ENCODE results near the gene FOXP1. TPM values are rescaled to one million over a fixed set of nuclear protein-coding genes. Genes with fewer than 3 reads are reported as not detected.

The FOXP1 gene
- total RNA-seq, 1 experiment from 2014 or later = 75.3 TPM

DNA sequence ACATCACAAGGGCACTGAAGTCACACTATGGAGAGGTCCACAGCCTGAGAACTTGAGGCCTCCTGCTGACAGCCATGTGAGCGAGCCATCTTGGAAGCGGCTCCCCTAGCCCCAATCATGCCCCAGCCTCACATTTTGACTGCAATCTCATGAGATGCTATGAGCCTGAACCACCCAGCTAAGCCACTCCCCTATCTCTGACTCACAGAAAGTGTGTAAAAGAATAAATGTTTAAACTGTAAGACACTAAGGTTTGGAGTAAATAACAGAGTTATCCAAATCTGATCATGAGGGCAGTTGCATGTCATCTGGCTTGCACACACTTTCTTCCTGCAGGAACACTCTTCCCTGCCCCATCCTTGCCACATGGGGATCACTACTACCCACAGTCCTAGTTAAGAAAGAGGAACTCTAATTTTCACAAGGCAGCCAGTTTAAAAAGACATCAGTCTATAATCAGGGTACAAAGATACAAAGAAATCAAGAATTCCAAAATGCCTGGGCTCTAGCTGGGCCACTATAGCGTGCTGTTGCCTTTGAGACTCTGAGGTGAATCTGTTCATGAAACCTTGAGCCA lies 494.2 kb downstream of the FOXP1 start:
- no peaks in the 10 kb centered on the region for H3K79me2 ChIP-seq (ENCODE audit: insufficient read depth, low read length)
- H3K27ac ChIP-seq (ENCODE audit: insufficient read length, low read depth, low read length) = no peak overlapping the region
- no peak overlapping the region for H2AFZ ChIP-seq (ENCODE audit: low read length)
- H3K27me3 Mint-ChIP-seq (ENCODE audit: low read depth) = no peaks in the 10 kb centered on the region
- no peaks in the 10 kb centered on the region for H3K23me2 ChIP-seq (ENCODE audit: insufficient read length, low read depth, low read length, poor library complexity, severe bottlenecking)
- WGBS (ENCODE audit: extremely low coverage, insufficient read length, low lambda C conversion rate) = no CpG with 5 or more reads among the region's 3 CpGs
- peak overlapping the region in 2 of 3 experiments; percentile 26 to 84; a peak in 2 of 7 replicates for H3K27ac Mint-ChIP-seq
- H3K36me3 Mint-ChIP-seq (ENCODE audit: insufficient read depth in 1 of 3, low read depth in 3 of 3) = peaks cover 0 to 2% (median 0%) of the 10 kb centered on the region in 3 experiments; a peak in 3 of 7 replicates
- H2BK15ac ChIP-seq (ENCODE audit: low read depth, low read length) = no peak overlapping the region
- H4K5ac ChIP-seq (ENCODE audit: insufficient read length, low read depth, low read length) = no peak overlapping the region
- DNase-seq = no peak
- no peak overlapping the region for H3T11ph ChIP-seq (ENCODE audit: low read length)
- no peaks in the 10 kb centered on the region for H3K79me1 ChIP-seq (ENCODE audit: insufficient read depth, low read depth, low read length, poor library complexity, severe bottlenecking)
- no peak overlapping the region for H3K4me3 Mint-ChIP-seq
- no peak overlapping the region for H4K91ac ChIP-seq (ENCODE audit: insufficient read length, low read depth, low read length)
- H3K4me2 ChIP-seq (ENCODE audit: insufficient read depth, insufficient read length, low read length) = no peak overlapping the region
- peaks cover 26 to 28% of the 10 kb centered on the region in 2 experiments for H3K4me1 Mint-ChIP-seq
- no peak overlapping the region for H3K56ac ChIP-seq (ENCODE audit: insufficient read length, low read depth, low read length)
- H3K4ac ChIP-seq (ENCODE audit: low read depth, low read length) = no peak overlapping the region
- no peak overlapping the region for H3K14ac ChIP-seq (ENCODE audit: insufficient read depth, low read length)
- no peak overlapping the region for H3K23ac ChIP-seq (ENCODE audit: insufficient read length, low read depth, low read length)
- H2AK5ac ChIP-seq (ENCODE audit: insufficient read length, low read length) = no peak overlapping the region
- no peak overlapping the region for H2BK5ac ChIP-seq (ENCODE audit: insufficient read length, low read length)
- no peak overlapping the region for H2BK120ac ChIP-seq (ENCODE audit: low read depth, low read length, poor library complexity, severe bottlenecking)
- H4K8ac ChIP-seq (replicated peaks; ENCODE audit: insufficient read length, low read depth, low read length) = no peak overlapping the region
- H3K4me1 ChIP-seq (ENCODE audit: insufficient read depth, low read length) = peaks cover 5% of the 10 kb centered on the region; the same call in 1 of the 2 replicates
- H3K27me3 ChIP-seq (ENCODE audit: insufficient read depth, low read length) = no peaks in the 10 kb centered on the region
- H3K9me3 Mint-ChIP-seq = no peaks in the 10 kb centered on the region
- no peak overlapping the region for H3K9ac ChIP-seq (ENCODE audit: extremely low read depth, insufficient read length, low read length)
- TF ChIP-seq, protein P1, sequence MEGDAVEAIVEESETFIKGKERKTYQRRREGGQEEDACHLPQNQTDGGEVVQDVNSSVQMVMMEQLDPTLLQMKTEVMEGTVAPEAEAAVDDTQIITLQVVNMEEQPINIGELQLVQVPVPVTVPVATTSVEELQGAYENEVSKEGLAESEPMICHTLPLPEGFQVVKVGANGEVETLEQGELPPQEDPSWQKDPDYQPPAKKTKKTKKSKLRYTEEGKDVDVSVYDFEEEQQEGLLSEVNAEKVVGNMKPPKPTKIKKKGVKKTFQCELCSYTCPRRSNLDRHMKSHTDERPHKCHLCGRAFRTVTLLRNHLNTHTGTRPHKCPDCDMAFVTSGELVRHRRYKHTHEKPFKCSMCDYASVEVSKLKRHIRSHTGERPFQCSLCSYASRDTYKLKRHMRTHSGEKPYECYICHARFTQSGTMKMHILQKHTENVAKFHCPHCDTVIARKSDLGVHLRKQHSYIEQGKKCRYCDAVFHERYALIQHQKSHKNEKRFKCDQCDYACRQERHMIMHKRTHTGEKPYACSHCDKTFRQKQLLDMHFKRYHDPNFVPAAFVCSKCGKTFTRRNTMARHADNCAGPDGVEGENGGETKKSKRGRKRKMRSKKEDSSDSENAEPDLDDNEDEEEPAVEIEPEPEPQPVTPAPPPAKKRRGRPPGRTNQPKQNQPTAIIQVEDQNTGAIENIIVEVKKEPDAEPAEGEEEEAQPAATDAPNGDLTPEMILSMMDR (conservative IDR thresholded peaks at IDR 0.05) = no peak
- no peaks in the 10 kb centered on the region for H4K20me1 ChIP-seq (ENCODE audit: control insufficient read depth, insufficient read depth, insufficient read length)
- no peak overlapping the region for H2BK20ac ChIP-seq (ENCODE audit: low read depth, low read length, poor library complexity, severe bottlenecking)
- no peaks in the 10 kb centered on the region for H3K9me3 ChIP-seq (ENCODE audit: control insufficient read depth, low read depth, low read length)
- no peak overlapping the region for H3K18ac ChIP-seq (ENCODE audit: insufficient read length, low read depth, low read length)
- no peak overlapping the region for H2BK12ac ChIP-seq (ENCODE audit: insufficient read length, low read depth, low read length)

Data from H9 (cell line).